Neural cell (in vitro differentiated cells): ENCODE measurements around the gene OR52E1. TPM values are rescaled to one million over a fixed set of nuclear protein-coding genes. Genes with fewer than 3 reads are reported as not detected.

ENCODE experiments used
- H2AFZ ChIP-seq: fragments of 200-600, 300-800 bp; sonication (generic), shearing (Covaris generic); 2 replicates; pipeline ENCODE4 v1.6.0; 2014; ENCODE audit warnings: low read depth, mild to moderate bottlenecking, antibody characterized with exemption, low read length, moderate library complexity
- H3F3A ChIP-seq: fragments of 200-600 bp; shearing (Covaris generic); 2 replicates; pipeline ENCODE4 v1.6.1; 2016; ENCODE audit warnings: mild to moderate bottlenecking, moderate library complexity, mixed read lengths, antibody characterized with exemption, low read length; ENCODE audit not compliant: insufficient read depth, poor library complexity, severe bottlenecking
- H3K27ac ChIP-seq: fragments of 200-600, 300-800 bp; sonication (generic), shearing (Covaris generic); 2 replicates; pipeline ENCODE4 v1.5.1; 2014; ENCODE audit warnings: mild to moderate bottlenecking, low read length, moderate library complexity
- H3K27me3 ChIP-seq: fragments of 300-800, 200-600 bp; sonication (generic), shearing (Covaris generic); 2 replicates; pipeline ENCODE4 v1.6.0; 2014; ENCODE audit warnings: mild to moderate bottlenecking, low read depth, low read length, moderate library complexity; ENCODE audit not compliant: insufficient read depth
- H3K36me3 ChIP-seq: fragments of 300-800, 200-600 bp; sonication (generic), shearing (Covaris generic); 2 replicates; pipeline ENCODE4 v1.5.1; 2014; ENCODE audit warnings: mild to moderate bottlenecking, antibody characterized with exemption, low read length, moderate library complexity; ENCODE audit not compliant: insufficient read depth
- H3K4me2 ChIP-seq: fragments of 300-800, 200-600 bp; sonication (generic), shearing (Covaris generic); 2 replicates; pipeline ENCODE4 v1.6.0; 2014; ENCODE audit warnings: mild to moderate bottlenecking, low read length
- H3K4me3 ChIP-seq: fragments of 300-800, 200-600 bp; sonication (generic), shearing (Covaris generic); 2 replicates; pipeline ENCODE4 v1.5.1; 2014; ENCODE audit warnings: mild to moderate bottlenecking, low read length, moderate library complexity
- H3K79me2 ChIP-seq: fragments of 200-600 bp; shearing (Covaris generic); replicated peaks from 2 replicates; pipeline ENCODE4 v1.6.0; 2014; ENCODE audit warnings: mild to moderate bottlenecking, low read length, moderate library complexity; ENCODE audit not compliant: insufficient read depth
- H3K9ac ChIP-seq: fragments of 300-800, 200-600 bp; sonication (generic), shearing (Covaris generic); 2 replicates; pipeline ENCODE4 v1.6.1; 2016; ENCODE audit warnings: mild to moderate bottlenecking, low read length, mixed read lengths
- H3K9me2 ChIP-seq: fragments of 200-600 bp; shearing (Covaris generic); 2 replicates; pipeline ENCODE4 v1.6.1; 2016; ENCODE audit warnings: mild to moderate bottlenecking, low read length, mixed read lengths; ENCODE audit not compliant: insufficient read depth
- H3K9me3 ChIP-seq: fragments of 200-600, 300-800 bp; sonication (generic), shearing (Covaris generic); 2 replicates; pipeline ENCODE4 v1.6.1; 2016; ENCODE audit warnings: mild to moderate bottlenecking, mixed run types, low read length, moderate library complexity, mixed read lengths
- H4K20me1 ChIP-seq: fragments of 200-600 bp; shearing (Covaris generic); 2 replicates; pipeline ENCODE4 v1.6.1; 2016; ENCODE audit warnings: mild to moderate bottlenecking, mixed run types; ENCODE audit not compliant: insufficient read depth
- CTCF ChIP-seq: fragments of 450-650 bp; IDR thresholded peaks from 2 replicates; pipeline ENCODE4 v1.5.1; 2014; ENCODE audit warnings: antibody characterized with exemption, mild to moderate bottlenecking, moderate library complexity; ENCODE audit not compliant: poor library complexity, severe bottlenecking
- EP300 ChIP-seq: fragments of 450-650 bp; conservative IDR thresholded peaks from 2 replicates; pipeline ENCODE4 v1.6.1; 2014; ENCODE audit warnings: antibody characterized with exemption, mild to moderate bottlenecking, moderate library complexity; ENCODE audit not compliant: poor library complexity, severe bottlenecking
- EZH2 ChIP-seq: fragments of 200-600, 300-800 bp; shearing (Covaris generic), sonication (generic); IDR thresholded peaks from 2 replicates; pipeline ENCODE4 v1.6.1; 2014; ENCODE audit warnings: antibody characterized with exemption, low read length, borderline replicate concordance, mild to moderate bottlenecking; ENCODE audit not compliant: insufficient read depth, poor library complexity, severe bottlenecking
- MXI1 ChIP-seq: fragments of 450-650 bp; conservative IDR thresholded peaks from 2 replicates; pipeline ENCODE4 v1.6.1; 2014; ENCODE audit warnings: antibody characterized with exemption, mild to moderate bottlenecking; ENCODE audit not compliant: poor library complexity, severe bottlenecking
- POLR2AphosphoS5 ChIP-seq: IDR thresholded peaks from 2 replicates; pipeline ENCODE4 v1.6.1; 2012
- RAD21 ChIP-seq: fragments of 450-650 bp; conservative IDR thresholded peaks from 2 replicates; pipeline ENCODE4 v1.6.1; 2014; ENCODE audit warnings: antibody characterized with exemption, mild to moderate bottlenecking, moderate library complexity
- REST ChIP-seq: IDR thresholded peaks from 2 replicates; pipeline ENCODE4 v1.6.1; 2012; ENCODE audit warnings: borderline replicate concordance
- SMC3 ChIP-seq: fragments of 450-650 bp; conservative IDR thresholded peaks from 2 replicates; pipeline ENCODE4 v1.6.1; 2014; ENCODE audit warnings: antibody characterized with exemption, mild to moderate bottlenecking, moderate library complexity; ENCODE audit not compliant: poor library complexity
- TAF1 ChIP-seq: IDR thresholded peaks from 2 replicates; pipeline ENCODE4 v1.6.1; 2012; ENCODE audit warnings: low read depth
- polyA plus RNA-seq: library from polyadenylated mRNA; depleted of rRNA; stranded (reverse); fragments of >200 nt; gene quantifications from 2 replicates; pipeline ENCODE4 v1.2.3, GENCODE V29; 2014

Gene OR52E1
- polyA plus RNA-seq, 1 donor from 2014 or later, result not detected

GRCh38 chr11:5065027-5065426 lies 4.3 kb upstream of the OR52E1 start:
- no peak overlapping the region for H2AFZ ChIP-seq
- H3K4me3 ChIP-seq, result no peak overlapping the region
- no peaks in the 10 kb centered on the region for H3K9me2 ChIP-seq
- H3K27ac ChIP-seq, result no peak overlapping the region
- no peaks in the 10 kb centered on the region for H4K20me1 ChIP-seq
- no peak overlapping the region for H3K9ac ChIP-seq
- no peaks in the 10 kb centered on the region for H3K79me2 ChIP-seq
- H3K9me3 ChIP-seq, result no peaks in the 10 kb centered on the region
- TF ChIP-seq EZH2 (no peak), CTCF (no peak), POLR2AphosphoS5 (no peak)
- H3K27me3 ChIP-seq, result no peaks in the 10 kb centered on the region
- no peaks in the 10 kb centered on the region for H3F3A ChIP-seq
- no peak overlapping the region for H3K4me2 ChIP-seq
- H3K36me3 ChIP-seq, result no peaks in the 10 kb centered on the region

- no peaks in the 10 kb centered on the region for H3K9me2 ChIP-seq
- no peaks in the 10 kb centered on the region for H3K27me3 ChIP-seq
- no peaks in the 10 kb centered on the region for H3F3A ChIP-seq
- no peak overlapping the region for H3K9ac ChIP-seq
- no peaks in the 10 kb centered on the region for H3K36me3 ChIP-seq
- no peaks in the 10 kb centered on the region for H4K20me1 ChIP-seq
- H2AFZ ChIP-seq, result no peak overlapping the region
- H3K4me3 ChIP-seq, result no peak overlapping the region
- TF ChIP-seq TAF1 (no peak), EP300 (no peak), RAD21 (no peak), CTCF (no peak), EZH2 (no peak), POLR2AphosphoS5 (no peak), SMC3 (no peak), MXI1 (no peak), REST (no peak)
- H3K27ac ChIP-seq, result no peak overlapping the region
- H3K4me2 ChIP-seq, result no peak overlapping the region
- no peaks in the 10 kb centered on the region for H3K79me2 ChIP-seq
- no peaks in the 10 kb centered on the region for H3K9me3 ChIP-seq
Measured at GRCh38 chr11:5071799-5072198, 2.4 kb downstream of the OR52E1 start.
